ENCODE data around the gene WFS1. TPM values are rescaled to one million over a fixed set of nuclear protein-coding genes. Genes with fewer than 3 reads are reported as not detected.

The WFS1 gene
- total and polyA plus RNA-seq, 5 donors from 2014 or later: 2.5 to 4.2 (median 3.8) TPM

- no peaks in the 10 kb centered on the region for H3K27me3 Mint-ChIP-seq
- H3K9me3 ChIP-seq (ENCODE audit: control insufficient read depth in 2 of 2, low read length in 2 of 2): no peaks in the 10 kb centered on the region
- no peak overlapping the region for H3K4me3 Mint-ChIP-seq
- H3K4me3 ChIP-seq (ENCODE audit: low read depth, low read length): no peak overlapping the region
- no peaks in the 10 kb centered on the region for H3K27me3 ChIP-seq (ENCODE audit: control insufficient read depth, insufficient read depth, low read length)
- H3K36me3 Mint-ChIP-seq: peaks cover 11% of the 10 kb centered on the region
- H3K4me1 ChIP-seq (ENCODE audit: control insufficient read depth, insufficient read depth, low read length, poor library complexity, severe bottlenecking): no peaks in the 10 kb centered on the region
- no peaks in the 10 kb centered on the region for H3K9me3 Mint-ChIP-seq
- ATAC-seq (ENCODE audit: low read depth in 2 of 2): no peak
- no peaks in the 10 kb centered on the region for H3K36me3 ChIP-seq (ENCODE audit: control insufficient read depth, insufficient read depth, low read length)
- no peak overlapping the region for H3K27ac Mint-ChIP-seq
- no peaks in the 10 kb centered on the region for H3K4me1 Mint-ChIP-seq
- DNase-seq: no peak
- no peak overlapping the region for H3K27ac ChIP-seq (ENCODE audit: insufficient read depth, low read length, poor library complexity, severe bottlenecking)
Measured at GRCh38 chr4:6290256-6290655, 20.6 kb downstream of the WFS1 start.

GRCh38 chr4:6290769-6291547 lies 21.3 kb downstream of the WFS1 start:
- Histone ChIP-seq H3K9me3 (ENCODE audit: control insufficient read depth in 2 of 2, low read length in 2 of 2) (no peaks in the 10 kb centered on the region), H3K4me3 (ENCODE audit: low read depth, low read length) (no peak overlapping the region), H3K27me3 (ENCODE audit: control insufficient read depth, insufficient read depth, low read length) (no peaks in the 10 kb centered on the region), H3K4me1 (ENCODE audit: control insufficient read depth, insufficient read depth, low read length, poor library complexity, severe bottlenecking) (no peaks in the 10 kb centered on the region), H3K36me3 (ENCODE audit: control insufficient read depth, insufficient read depth, low read length) (no peaks in the 10 kb centered on the region), H3K27ac (ENCODE audit: insufficient read depth, low read length, poor library complexity, severe bottlenecking) (no peak overlapping the region)
- DNase-seq: no peak
- no peak overlapping the region for H3K4me3 Mint-ChIP-seq
- no peaks in the 10 kb centered on the region for H3K4me1 Mint-ChIP-seq
- no peaks in the 10 kb centered on the region for H3K27me3 Mint-ChIP-seq
- no peaks in the 10 kb centered on the region for H3K9me3 Mint-ChIP-seq
- H3K27ac Mint-ChIP-seq: no peak overlapping the region
- H3K36me3 Mint-ChIP-seq: peaks cover 11% of the 10 kb centered on the region
- ATAC-seq (ENCODE audit: low read depth in 2 of 2): no peak

DNA sequence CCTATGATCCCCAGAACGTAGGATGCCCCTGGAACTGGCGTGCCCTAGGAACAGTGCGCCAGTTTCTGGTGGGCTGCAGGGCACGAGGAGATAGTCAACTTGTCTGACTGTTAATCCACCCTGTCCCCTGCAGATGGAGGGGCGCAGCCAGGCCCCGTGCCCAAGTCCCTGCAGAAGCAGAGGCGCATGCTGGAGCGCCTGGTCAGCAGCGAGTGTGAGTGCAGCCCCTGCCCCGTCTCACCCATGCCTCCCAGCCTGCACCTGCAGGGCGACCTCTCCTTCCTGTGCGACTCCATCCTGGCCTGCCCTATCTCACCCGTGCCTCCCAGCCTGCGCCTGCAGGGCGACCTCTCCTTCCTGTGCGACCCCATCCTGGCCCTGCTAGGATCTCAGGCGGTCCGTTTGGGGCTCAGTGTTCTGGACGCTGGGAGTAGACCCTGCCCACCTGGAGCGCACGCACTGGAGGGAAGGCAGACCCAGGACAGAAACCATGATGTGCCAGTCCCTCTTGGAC lies 22.2 kb downstream of the WFS1 start:
- ATAC-seq (ENCODE audit: low read depth in 2 of 2) (no peak), DNase-seq (no peak)
- no peaks in the 10 kb centered on the region for H3K9me3 ChIP-seq (ENCODE audit: control insufficient read depth in 2 of 2, low read length in 2 of 2)
- Mint-ChIP-seq H3K27me3 (no peaks in the 10 kb centered on the region), H3K4me3 (no peak overlapping the region), H3K27ac (no peak overlapping the region), H3K9me3 (no peaks in the 10 kb centered on the region), H3K36me3 (peaks cover 8% of the 10 kb centered on the region), H3K4me1 (no peaks in the 10 kb centered on the region)
- no peaks in the 10 kb centered on the region for H3K27me3 ChIP-seq (ENCODE audit: control insufficient read depth, insufficient read depth, low read length)
- H3K36me3 ChIP-seq (ENCODE audit: control insufficient read depth, insufficient read depth, low read length): no peaks in the 10 kb centered on the region
- H3K4me1 ChIP-seq (ENCODE audit: control insufficient read depth, insufficient read depth, low read length, poor library complexity, severe bottlenecking): no peaks in the 10 kb centered on the region
- H3K4me3 ChIP-seq (ENCODE audit: low read depth, low read length): no peak overlapping the region
- no peak overlapping the region for H3K27ac ChIP-seq (ENCODE audit: insufficient read depth, low read length, poor library complexity, severe bottlenecking)

GRCh38 chr4:6292376-6293096 lies 22.9 kb downstream of the WFS1 start:
- Histone ChIP-seq H3K4me1 (ENCODE audit: control insufficient read depth, insufficient read depth, low read length, poor library complexity, severe bottlenecking) (no peaks in the 10 kb centered on the region), H3K27me3 (ENCODE audit: control insufficient read depth, insufficient read depth, low read length) (no peaks in the 10 kb centered on the region), H3K27ac (ENCODE audit: insufficient read depth, low read length, poor library complexity, severe bottlenecking) (no peak overlapping the region), H3K9me3 (ENCODE audit: control insufficient read depth in 2 of 2, low read length in 2 of 2) (no peaks in the 10 kb centered on the region), H3K4me3 (ENCODE audit: low read depth, low read length) (no peak overlapping the region), H3K36me3 (ENCODE audit: control insufficient read depth, insufficient read depth, low read length) (no peaks in the 10 kb centered on the region)
- no peak for DNase-seq
- Mint-ChIP-seq H3K4me1 (no peaks in the 10 kb centered on the region), H3K4me3 (no peak overlapping the region), H3K36me3 (peaks cover 10% of the 10 kb centered on the region), H3K27me3 (no peaks in the 10 kb centered on the region), H3K27ac (no peak overlapping the region), H3K9me3 (no peaks in the 10 kb centered on the region)
- no peak for ATAC-seq (ENCODE audit: low read depth in 2 of 2)

- H3K27ac ChIP-seq (ENCODE audit: insufficient read depth, low read length, poor library complexity, severe bottlenecking): no peak overlapping the region
- H3K4me1 ChIP-seq (ENCODE audit: control insufficient read depth, insufficient read depth, low read length, poor library complexity, severe bottlenecking): no peaks in the 10 kb centered on the region
- no peak overlapping the region for H3K27ac Mint-ChIP-seq
- no peaks in the 10 kb centered on the region for H3K27me3 Mint-ChIP-seq
- H3K4me1 Mint-ChIP-seq: no peaks in the 10 kb centered on the region
- no peaks in the 10 kb centered on the region for H3K9me3 Mint-ChIP-seq
- no peaks in the 10 kb centered on the region for H3K9me3 ChIP-seq (ENCODE audit: control insufficient read depth in 2 of 2, low read length in 2 of 2)
- no peak for DNase-seq
- H3K36me3 ChIP-seq (ENCODE audit: control insufficient read depth, insufficient read depth, low read length): no peaks in the 10 kb centered on the region
- H3K4me3 ChIP-seq (ENCODE audit: low read depth, low read length): no peak overlapping the region
- no peak for ATAC-seq (ENCODE audit: low read depth in 2 of 2)
- H3K4me3 Mint-ChIP-seq: no peak overlapping the region
- H3K27me3 ChIP-seq (ENCODE audit: control insufficient read depth, insufficient read depth, low read length): no peaks in the 10 kb centered on the region
- peaks cover 13% of the 10 kb centered on the region for H3K36me3 Mint-ChIP-seq
Measured at GRCh38 chr4:6293097-6293445, 23.4 kb downstream of the WFS1 start.

GRCh38 chr4:6293661-6294060 lies 24.0 kb downstream of the WFS1 start:
- peak overlapping the region in 1 of 3 donors; percentile 27 for H3K27ac Mint-ChIP-seq
- H3K4me3 Mint-ChIP-seq: no peak overlapping the region

DNA sequence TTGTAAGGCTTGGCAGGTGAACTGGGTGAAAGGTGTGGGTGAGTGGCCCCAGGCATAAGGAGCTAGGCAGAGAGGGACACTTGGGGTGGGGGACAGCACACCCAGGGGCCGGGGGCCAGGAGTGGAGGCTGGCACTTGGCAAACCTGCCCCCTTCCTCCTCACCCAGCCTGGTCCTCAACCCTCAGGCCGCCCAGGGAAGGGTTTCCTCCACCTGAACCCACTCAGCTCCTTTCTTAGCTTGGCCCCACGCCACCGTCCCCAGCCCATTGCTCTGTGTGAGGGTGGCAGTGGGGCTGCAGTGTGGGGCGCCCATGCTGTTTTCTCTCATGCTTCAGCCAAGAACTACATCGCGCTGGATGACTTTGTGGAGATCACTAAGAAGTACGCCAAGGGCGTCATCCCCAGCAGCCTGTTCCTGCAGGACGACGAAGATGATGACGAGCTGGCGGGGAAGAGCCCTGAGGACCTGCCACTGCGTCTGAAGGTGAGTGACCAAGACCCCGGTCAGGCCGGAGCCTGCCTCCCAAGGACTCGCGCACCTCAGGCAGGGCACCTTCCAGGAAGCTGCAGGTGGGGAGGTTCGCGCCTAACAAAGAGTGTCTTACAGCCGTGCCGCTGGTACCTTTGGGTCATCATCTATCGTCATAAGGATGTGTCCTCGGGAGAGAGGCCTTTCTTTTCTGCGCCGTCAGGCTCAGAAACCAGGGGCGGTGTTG lies 25.2 kb downstream of the WFS1 start:
- Histone ChIP-seq H3K4me3 (ENCODE audit: low read depth, low read length) (no peak overlapping the region), H3K9me3 (ENCODE audit: control insufficient read depth in 2 of 2, low read length in 2 of 2) (no peaks in the 10 kb centered on the region), H3K27me3 (ENCODE audit: control insufficient read depth, insufficient read depth, low read length) (no peaks in the 10 kb centered on the region), H3K27ac (ENCODE audit: insufficient read depth, low read length, poor library complexity, severe bottlenecking) (no peak overlapping the region), H3K36me3 (ENCODE audit: control insufficient read depth, insufficient read depth, low read length) (no peaks in the 10 kb centered on the region), H3K4me1 (ENCODE audit: control insufficient read depth, insufficient read depth, low read length, poor library complexity, severe bottlenecking) (no peaks in the 10 kb centered on the region)
- H3K4me1 Mint-ChIP-seq: no peaks in the 10 kb centered on the region
- no peak overlapping the region for H3K27ac Mint-ChIP-seq
- H3K27me3 Mint-ChIP-seq: no peaks in the 10 kb centered on the region
- DNase-seq: no peak
- no peak for ATAC-seq (ENCODE audit: low read depth in 2 of 2)
- H3K36me3 Mint-ChIP-seq: peaks cover 13% of the 10 kb centered on the region
- H3K9me3 Mint-ChIP-seq: no peaks in the 10 kb centered on the region
- H3K4me3 Mint-ChIP-seq: no peak overlapping the region

More at GRCh38 chr4:6293661-6294060, 24.0 kb downstream of the WFS1 start:
- Mint-ChIP-seq H3K4me1 (no peaks in the 10 kb centered on the region), H3K9me3 (no peaks in the 10 kb centered on the region), H3K36me3 (peaks cover 13% of the 10 kb centered on the region), H3K27me3 (no peaks in the 10 kb centered on the region)
- Histone ChIP-seq H3K4me1 (ENCODE audit: control insufficient read depth, insufficient read depth, low read length, poor library complexity, severe bottlenecking) (no peaks in the 10 kb centered on the region), H3K27ac (ENCODE audit: insufficient read depth, low read length, poor library complexity, severe bottlenecking) (no peak overlapping the region), H3K27me3 (ENCODE audit: control insufficient read depth, insufficient read depth, low read length) (no peaks in the 10 kb centered on the region), H3K4me3 (ENCODE audit: low read depth, low read length) (no peak overlapping the region), H3K36me3 (ENCODE audit: control insufficient read depth, insufficient read depth, low read length) (no peaks in the 10 kb centered on the region), H3K9me3 (ENCODE audit: control insufficient read depth in 2 of 2, low read length in 2 of 2) (no peaks in the 10 kb centered on the region)
- DNase-seq (no peak), ATAC-seq (ENCODE audit: low read depth in 2 of 2) (no peak)

Measured in CD4-positive, CD25-positive, alpha-beta regulatory T cell (primary cell).